Mesothelial cell of epicardium (in vitro differentiated cells): Measurements from ENCODE around the gene UTP25. TPM values are rescaled to one million over a fixed set of nuclear protein-coding genes. Genes with fewer than 3 reads are reported as not detected.

Experiments used
- DNase-seq, 2 experiments: peaks; one replicate each; pipeline ENCODE4 v3.0.0; 2021; ENCODE audit warnings: low spot score in 2 of 2; ENCODE audit not compliant: unreplicated experiment in 2 of 2
- H3K27ac Mint-ChIP-seq: 2 replicates; pipeline ENCODE4 v1.8.0; 2021; ENCODE audit warnings: mixed read lengths
- H3K27me3 Mint-ChIP-seq: 2 replicates; pipeline ENCODE4 v1.8.0; 2021; ENCODE audit warnings: low read depth, mixed read lengths
- H3K36me3 Mint-ChIP-seq: 2 replicates; pipeline ENCODE4 v1.8.0; 2021; ENCODE audit warnings: mixed read lengths
- H3K4me1 Mint-ChIP-seq: 2 replicates; pipeline ENCODE4 v1.8.0; 2021; ENCODE audit warnings: mixed read lengths
- H3K4me3 Mint-ChIP-seq: 2 replicates; pipeline ENCODE4 v1.8.0; 2021; ENCODE audit warnings: mild to moderate bottlenecking, moderate library complexity, mixed read lengths
- H3K9me3 Mint-ChIP-seq: 2 replicates; pipeline ENCODE4 v1.8.0; 2021; ENCODE audit warnings: mixed read lengths
- total RNA-seq: library from RNA; stranded (reverse); gene quantifications from 3 replicates; pipeline ENCODE4 v1.2.1, GENCODE V29; 2021
- TF ChIP-seq, protein P1 (sequence below): fragments of 200-600 bp; sonication (generic); IDR thresholded peaks from one replicate; pipeline ENCODE4 v1.5.0; 2021; ENCODE audit warnings: antibody characterized with exemption; ENCODE audit not compliant: unreplicated experiment

The UTP25 gene
- total RNA-seq, 1 donor from 2014 or later, result 9.7 TPM

DNA sequence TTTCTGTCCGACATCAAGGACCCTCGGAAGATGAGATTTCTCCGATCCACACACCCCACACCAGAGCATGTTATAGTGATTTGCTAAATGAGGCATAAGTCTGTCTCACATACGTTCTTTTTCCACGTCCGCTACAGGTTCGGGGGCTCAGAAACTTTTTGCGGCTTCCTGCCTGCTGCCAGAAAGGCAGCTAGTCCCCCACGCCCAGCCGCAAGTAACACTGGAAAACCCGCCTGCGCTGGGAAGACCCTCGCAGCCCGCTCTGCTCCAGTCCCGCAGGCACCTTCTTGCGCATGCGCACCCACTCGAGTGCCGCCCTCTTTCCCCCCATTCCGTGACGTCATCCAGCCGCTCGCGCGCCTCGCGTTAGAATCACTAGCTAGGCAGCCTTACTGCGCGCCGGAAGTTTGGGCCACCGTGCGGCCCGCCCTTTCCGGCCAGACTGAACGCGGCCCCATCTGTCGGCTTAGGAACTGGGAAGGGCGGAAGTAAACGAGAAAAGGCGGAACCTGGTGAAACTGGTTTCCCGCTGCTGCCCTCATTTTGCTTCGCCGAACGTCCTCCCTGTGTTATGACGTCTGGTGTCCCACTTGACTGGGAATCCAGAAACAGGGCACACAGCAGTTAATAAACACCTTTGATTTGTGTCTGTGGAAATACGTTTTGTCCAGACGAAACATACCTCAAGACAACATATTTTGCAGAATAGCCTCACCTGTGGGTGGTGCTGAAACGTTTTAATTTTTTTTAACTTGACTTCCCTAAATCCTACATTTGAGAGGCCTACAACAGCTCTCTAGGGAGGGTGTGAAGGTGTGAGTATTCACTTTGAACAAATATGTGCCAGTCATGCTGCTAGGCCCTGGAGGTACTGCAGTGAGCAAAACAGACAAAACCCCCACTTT, 43.3 kb upstream of the UTP25 start, which contains the start of gene C1orf74:
C1orf74 (minus strand) TSS at position 295 of the 905 bp plus-strand sequence. CDS start 925 bp downstream, outside the sequence.
- Mint-ChIP-seq H3K9me3 (no peaks in the 10 kb centered on the region), H3K4me1 (peaks cover 25% of the 10 kb centered on the region), H3K27me3 (peaks cover 14% of the 10 kb centered on the region), H3K36me3 (peaks cover 28% of the 10 kb centered on the region), H3K27ac (peak within 1 kb of the TSS; percentile 98), H3K4me3 (peak within 1 kb of the TSS; percentile 90)
- DNase-seq, result peak; percentile 99 to 100
- TF ChIP-seq, protein P1, sequence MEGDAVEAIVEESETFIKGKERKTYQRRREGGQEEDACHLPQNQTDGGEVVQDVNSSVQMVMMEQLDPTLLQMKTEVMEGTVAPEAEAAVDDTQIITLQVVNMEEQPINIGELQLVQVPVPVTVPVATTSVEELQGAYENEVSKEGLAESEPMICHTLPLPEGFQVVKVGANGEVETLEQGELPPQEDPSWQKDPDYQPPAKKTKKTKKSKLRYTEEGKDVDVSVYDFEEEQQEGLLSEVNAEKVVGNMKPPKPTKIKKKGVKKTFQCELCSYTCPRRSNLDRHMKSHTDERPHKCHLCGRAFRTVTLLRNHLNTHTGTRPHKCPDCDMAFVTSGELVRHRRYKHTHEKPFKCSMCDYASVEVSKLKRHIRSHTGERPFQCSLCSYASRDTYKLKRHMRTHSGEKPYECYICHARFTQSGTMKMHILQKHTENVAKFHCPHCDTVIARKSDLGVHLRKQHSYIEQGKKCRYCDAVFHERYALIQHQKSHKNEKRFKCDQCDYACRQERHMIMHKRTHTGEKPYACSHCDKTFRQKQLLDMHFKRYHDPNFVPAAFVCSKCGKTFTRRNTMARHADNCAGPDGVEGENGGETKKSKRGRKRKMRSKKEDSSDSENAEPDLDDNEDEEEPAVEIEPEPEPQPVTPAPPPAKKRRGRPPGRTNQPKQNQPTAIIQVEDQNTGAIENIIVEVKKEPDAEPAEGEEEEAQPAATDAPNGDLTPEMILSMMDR, result no peak

DNA sequence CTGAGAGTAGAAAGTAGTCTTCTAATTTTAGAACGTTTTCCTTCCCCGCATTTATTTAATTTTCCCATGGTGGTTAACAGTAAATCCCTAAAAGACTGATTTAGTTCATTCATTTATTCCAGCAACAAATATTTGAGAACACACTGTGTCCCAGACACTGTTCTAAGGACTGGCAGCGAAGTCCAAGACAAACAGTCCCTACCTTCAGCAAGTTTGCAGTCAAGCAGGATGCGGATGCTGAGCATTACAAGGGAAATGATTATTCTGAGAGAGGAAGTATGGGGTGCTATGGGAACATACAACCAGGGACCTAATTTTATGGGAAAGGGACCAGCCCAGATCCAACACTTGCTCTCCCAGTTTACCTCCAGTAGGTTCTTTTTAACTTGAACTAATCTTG, 42.2 kb upstream of the UTP25 start:
- Mint-ChIP-seq H3K4me3 (no peak overlapping the region), H3K36me3 (peaks cover 33% of the 10 kb centered on the region), H3K4me1 (peaks cover 25% of the 10 kb centered on the region), H3K9me3 (no peaks in the 10 kb centered on the region), H3K27me3 (peaks cover 14% of the 10 kb centered on the region), H3K27ac (no peak overlapping the region)
- TF ChIP-seq, protein P1, result no peak
- DNase-seq, result no peak

DNA sequence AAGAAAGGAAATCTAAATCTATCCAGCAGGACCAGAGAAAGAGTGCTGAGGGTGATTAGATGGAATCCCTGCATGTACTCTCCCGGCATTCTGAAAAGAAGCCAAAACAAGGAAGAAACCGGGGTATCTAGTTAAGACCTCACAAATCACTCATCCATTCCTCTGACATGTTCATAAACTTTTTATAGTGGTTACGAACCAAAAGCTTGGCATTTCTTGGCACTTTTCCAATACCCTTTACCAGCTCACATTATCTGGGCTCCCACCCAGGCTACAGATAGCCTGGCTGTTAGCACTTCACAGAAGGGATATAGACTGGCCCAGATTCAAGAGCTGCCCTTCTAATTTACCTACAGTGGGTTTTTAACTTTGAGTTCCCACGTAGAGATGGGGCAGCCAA, 41.6 kb upstream of the UTP25 start:
- Mint-ChIP-seq H3K36me3 (peaks cover 38% of the 10 kb centered on the region), H3K27ac (no peak overlapping the region), H3K4me1 (peaks cover 25% of the 10 kb centered on the region), H3K27me3 (peaks cover 14% of the 10 kb centered on the region), H3K4me3 (no peak overlapping the region), H3K9me3 (no peaks in the 10 kb centered on the region)
- TF ChIP-seq, protein P1, result no peak
- no peak for DNase-seq

DNA sequence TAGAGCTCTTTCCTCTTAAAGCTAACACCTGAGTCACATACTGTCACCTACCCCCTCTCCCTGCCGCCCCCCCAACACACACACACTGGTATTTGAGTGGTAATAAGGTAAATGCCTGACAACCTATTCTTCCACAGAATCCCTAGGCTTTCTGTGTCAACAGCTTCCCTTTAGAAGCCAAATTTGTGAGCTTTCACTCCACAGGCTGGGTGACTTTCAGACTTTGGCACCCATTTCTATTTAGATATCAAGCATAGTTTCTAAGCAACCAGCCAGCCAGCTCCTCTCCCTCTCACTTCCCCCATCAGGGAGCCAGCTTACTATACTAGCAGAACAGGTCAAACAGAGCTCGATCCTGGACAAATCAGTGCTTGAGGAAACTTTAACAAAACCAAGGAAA, 40.2 kb upstream of the UTP25 start:
- TF ChIP-seq, protein P1, result no peak
- peaks cover 44% of the 10 kb centered on the region for H3K36me3 Mint-ChIP-seq
- no peak overlapping the region for H3K4me3 Mint-ChIP-seq
- no peaks in the 10 kb centered on the region for H3K9me3 Mint-ChIP-seq
- peaks cover 25% of the 10 kb centered on the region for H3K4me1 Mint-ChIP-seq
- no peak overlapping the region for H3K27ac Mint-ChIP-seq
- H3K27me3 Mint-ChIP-seq, result peaks cover 14% of the 10 kb centered on the region
- no peak for DNase-seq

DNA sequence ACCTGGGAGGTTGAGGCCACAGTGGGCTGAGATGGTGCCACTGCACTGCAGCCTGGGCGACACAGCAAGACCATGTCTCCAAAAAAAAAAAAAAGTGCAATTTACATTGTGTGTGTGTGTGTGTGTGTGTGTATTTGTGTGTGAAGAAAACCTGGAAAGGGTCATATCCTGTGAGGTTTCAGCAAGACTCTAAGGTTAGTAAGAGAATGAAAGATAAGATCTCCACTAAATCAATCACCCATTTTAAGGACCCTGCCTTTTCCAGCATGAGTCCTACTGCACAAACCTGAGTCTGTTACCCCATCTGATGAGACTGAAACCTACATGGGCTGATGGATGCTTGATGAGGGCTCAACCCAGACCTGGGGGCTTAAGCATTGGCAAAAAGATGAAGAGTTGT, 38.5 kb upstream of the UTP25 start:
- TF ChIP-seq, protein P1, result no peak
- DNase-seq, result no peak
- H3K27ac Mint-ChIP-seq, result no peak overlapping the region
- no peaks in the 10 kb centered on the region for H3K9me3 Mint-ChIP-seq
- no peak overlapping the region for H3K4me3 Mint-ChIP-seq
- peaks cover 14% of the 10 kb centered on the region for H3K27me3 Mint-ChIP-seq
- H3K36me3 Mint-ChIP-seq, result peaks cover 56% of the 10 kb centered on the region
- H3K4me1 Mint-ChIP-seq, result peaks cover 9% of the 10 kb centered on the region
